Measurements from ENCODE around the gene EXOSC2. TPM values are rescaled to one million over a fixed set of nuclear protein-coding genes. Genes with fewer than 3 reads are reported as not detected.

EXOSC2 gene
- total RNA-seq, 1 donor from 2014 or later, result 17.4 TPM

GRCh38 chr9:130696139-130696650 lies 2.6 kb downstream of the EXOSC2 start:
- no peak for DNase-seq (ENCODE audit: low read depth)

DNA sequence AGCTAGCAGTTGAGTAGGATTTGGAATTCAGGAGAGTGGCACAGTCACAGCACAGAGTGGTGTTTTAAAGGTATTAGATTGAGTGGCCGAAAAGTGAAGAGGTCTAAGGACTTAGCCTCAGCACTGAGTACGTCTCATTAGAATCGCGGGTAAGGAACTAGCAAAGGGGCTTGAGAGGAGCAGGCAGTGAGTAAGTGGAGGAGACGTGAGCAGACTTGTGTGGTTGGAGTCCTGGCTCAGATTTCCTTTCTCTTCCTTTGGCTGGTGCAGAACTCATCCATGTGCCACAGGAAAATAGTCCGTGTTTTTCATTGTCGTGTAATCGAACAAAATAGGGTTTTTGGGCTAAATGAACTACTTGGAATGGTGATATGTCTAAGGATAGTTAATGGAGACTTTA lies 3.4 kb downstream of the EXOSC2 start:
- no peak for DNase-seq (ENCODE audit: low read depth)

- DNase-seq (ENCODE audit: low read depth), result no peak
These were observed 4.9 kb downstream of the EXOSC2 start for GRCh38 chr9:130698514-130698913.

- DNase-seq (ENCODE audit: low read depth), result no peak
These were observed 5.5 kb downstream of the EXOSC2 start for GRCh38 chr9:130699047-130699446.

GRCh38 chr9:130701059-130702022 lies 7.8 kb downstream of the EXOSC2 start:
- peak; percentile 87 for DNase-seq (ENCODE audit: low read depth)

DNA sequence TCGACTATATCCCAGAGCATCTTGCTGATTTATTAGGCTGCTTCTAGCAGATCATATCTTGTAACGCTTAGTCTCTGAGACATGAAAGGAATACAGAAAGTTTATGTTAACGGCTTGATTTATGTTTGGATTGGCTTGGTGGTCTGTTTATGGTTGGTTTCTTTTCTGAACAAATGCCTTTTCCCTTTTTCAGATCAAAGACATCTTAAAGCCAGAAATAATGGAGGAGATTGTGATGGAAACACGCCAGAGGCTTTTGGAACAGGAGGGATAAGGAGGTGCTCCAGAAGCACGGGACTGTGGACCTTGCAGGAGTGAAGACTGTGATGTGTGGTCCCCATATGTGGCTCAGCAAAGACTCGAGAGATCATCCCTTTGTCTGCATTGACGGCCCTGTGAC lies 9.9 kb downstream of the EXOSC2 start:
- no peak for DNase-seq (ENCODE audit: low read depth)

DNA sequence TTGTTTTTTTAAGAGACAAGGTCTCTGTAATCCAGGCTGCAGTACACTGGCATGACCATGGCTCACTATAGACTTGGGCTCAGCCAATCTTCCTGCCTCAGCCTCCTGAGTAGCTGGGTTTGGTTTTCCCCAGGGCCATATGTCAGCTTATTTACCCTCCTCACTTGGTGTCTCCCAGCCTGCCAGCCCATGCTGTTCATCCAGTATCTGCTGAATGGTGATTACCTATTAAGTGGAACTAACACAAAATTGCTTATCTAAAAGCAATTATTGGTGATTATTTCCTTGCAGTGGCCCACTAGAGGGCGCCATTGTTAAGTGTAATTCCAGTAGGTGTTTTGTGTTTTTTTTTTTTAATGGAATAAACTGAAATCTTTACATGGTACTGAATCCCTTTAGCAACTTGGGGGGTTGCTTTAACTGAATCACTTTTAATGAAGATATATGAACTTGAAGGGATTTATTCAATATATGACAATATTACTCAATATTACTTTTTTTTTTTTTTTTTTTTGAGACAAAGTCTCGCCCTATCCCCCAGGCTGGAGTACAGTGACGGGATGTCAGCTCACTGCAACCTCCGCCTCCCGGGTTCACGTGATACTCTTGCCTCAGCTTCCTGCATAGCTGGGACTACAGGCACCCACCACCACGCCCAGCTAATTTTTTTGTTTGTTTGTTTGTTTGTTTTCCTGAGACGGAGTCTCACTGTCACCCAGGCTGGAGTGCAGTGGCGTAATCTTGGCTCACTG lies 13.8 kb downstream of the EXOSC2 start:
- DNase-seq (ENCODE audit: low read depth), result peak; percentile 65

GRCh38 chr9:130710822-130711352 lies 17.3 kb downstream of the EXOSC2 start:
- no peak for DNase-seq (ENCODE audit: low read depth)

DNA sequence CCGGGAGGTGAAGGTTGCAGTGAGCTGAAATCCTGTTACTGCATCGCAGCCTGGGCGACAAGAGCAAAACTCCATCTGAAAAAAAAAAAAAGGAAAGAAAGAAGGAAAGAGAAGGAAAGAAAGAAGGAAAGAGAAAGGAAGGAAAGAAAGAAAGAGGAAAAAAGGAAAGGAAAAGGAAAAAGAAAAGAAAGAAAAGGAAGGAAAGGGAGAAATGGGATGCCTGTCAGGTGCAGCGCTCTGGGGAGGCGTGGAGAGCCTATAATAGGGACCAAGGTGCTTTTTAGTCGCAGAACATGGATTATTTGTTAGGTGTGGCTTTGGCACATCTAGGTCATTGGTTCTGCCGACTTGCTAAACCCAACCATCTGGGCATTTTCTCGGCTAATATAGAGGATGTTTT lies 17.9 kb downstream of the EXOSC2 start:
- DNase-seq (ENCODE audit: low read depth), result no peak

GRCh38 chr9:130712564-130713285 lies 19.1 kb downstream of the EXOSC2 start:
- DNase-seq (ENCODE audit: low read depth), result peak; percentile 99

DNA sequence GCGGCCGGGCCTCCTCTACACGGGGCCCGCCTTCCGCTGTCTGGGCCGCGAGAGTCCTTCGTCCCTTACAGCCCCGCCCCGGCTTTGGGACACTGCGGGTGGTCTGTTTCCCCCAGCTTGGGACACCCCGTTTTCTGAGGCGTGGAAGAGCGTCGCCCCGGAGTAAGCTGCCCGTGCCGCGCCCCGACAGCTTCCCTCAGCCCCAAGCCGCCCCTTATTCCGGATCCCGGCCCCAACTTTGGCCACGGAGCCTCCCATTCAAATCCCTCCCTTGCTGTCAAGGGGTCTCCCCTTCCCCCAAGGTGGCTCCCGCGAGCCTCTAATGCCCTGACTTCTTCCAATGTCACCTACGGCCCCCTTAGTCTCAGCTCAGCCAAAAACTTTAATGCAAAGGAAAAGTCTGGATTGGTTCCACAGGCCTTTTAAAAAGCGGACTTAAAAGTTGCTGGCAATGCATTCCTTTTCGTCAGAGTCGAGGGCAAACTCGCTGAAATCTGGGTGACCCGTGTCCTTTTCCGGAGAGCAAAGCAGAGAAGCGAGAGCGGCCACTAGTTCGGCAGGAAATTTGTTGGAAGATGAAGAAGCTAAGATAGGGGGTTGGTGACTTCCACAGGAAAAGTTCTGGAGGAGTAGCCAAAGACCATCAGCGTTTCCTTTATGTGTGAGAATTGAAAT lies 19.8 kb downstream of the EXOSC2 start:
- peak; percentile 30 for DNase-seq (ENCODE audit: low read depth)

DNA sequence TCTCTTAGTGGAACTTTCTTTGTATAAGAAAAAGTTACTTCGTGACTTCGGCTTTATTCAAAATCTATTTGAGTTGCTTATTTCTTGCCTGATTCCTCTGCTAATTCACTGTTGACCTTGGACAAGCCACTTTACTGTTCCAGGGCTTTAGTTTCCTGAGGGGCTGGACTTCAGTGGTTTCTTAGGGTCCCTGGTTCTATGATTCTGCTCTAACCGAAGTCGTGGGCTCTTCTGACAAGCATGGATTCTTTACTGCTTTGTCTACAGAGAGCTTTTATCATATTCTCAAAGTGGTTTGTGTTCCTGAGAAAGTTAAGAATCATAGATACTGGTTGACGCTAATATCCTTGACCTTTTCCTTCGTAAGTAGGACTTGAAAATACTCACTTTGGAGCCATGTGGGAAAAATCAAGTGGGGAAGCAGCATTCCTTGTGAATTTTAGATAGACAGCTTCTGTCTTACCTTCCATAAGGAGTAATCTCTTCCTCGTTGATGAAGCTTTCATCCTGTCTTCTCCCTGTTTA lies 21.1 kb downstream of the EXOSC2 start:
- no peak for DNase-seq (ENCODE audit: low read depth)

DNA sequence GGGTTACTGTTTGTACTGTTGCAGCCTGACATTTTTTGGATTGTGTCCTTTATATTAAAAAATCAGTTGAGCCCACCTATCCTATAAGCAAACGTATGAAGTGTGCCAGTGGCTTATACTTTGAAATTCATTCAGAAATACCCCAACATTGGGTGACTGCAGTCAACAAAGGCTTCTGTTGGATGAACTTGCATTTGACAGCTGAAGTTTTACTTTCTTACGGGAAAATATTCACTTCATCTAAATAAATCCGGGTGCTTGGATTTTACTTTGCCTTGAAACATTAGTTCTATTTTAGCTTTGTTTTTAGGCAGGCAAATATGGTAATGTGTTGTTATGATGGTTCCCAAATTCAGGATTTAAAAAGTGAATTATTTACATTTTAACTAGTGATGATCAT lies 21.7 kb downstream of the EXOSC2 start:
- DNase-seq (ENCODE audit: low read depth), result no peak

- DNase-seq (ENCODE audit: low read depth), result no peak
These were observed 25.0 kb downstream of the EXOSC2 start for GRCh38 chr9:130718562-130718961.

GRCh38 chr9:130720762-130721161 lies 27.2 kb downstream of the EXOSC2 start:
- DNase-seq (ENCODE audit: low read depth), result no peak

DNA sequence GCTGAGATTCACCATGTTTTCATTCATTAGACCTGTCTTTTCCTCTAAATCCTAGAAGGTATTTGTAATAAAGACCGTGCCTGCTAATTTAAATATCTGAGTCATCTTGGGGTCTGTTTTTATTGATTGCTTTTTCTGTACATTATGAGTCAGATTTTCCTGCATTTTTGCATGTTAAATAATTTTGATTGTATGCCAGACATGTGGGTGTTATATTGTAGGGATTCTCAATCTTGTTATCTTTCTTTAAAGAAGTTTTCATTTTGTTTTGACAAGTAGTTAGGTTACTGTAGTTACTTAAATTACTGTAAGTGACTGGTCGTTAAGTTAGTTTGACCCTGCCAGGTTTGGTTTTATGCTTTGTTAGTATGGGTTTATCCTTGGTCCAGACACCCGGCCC lies 35.1 kb downstream of the EXOSC2 start:
- no peak for DNase-seq (ENCODE audit: low read depth)

GRCh38 chr9:130729145-130729544 lies 35.6 kb downstream of the EXOSC2 start:
- DNase-seq (ENCODE audit: low read depth), result no peak

DNA sequence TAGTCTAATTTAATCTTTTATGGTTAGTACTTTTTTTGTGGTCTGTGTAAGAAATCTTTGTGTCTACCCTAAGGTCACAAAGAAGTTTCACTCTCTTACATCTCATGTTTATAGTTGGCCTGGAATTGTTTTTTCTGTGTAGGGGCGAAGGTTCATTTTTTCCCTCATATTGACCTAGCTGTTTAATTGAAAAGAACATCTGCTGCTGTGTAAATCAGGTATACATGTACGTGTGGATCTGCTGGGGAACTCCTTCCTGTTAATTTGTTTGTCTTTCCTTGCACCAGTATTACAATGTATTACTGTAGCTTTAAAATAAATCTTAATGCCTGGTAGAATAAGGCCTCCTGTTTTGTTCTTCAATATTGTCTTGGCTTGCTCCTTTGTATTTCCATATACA lies 37.8 kb downstream of the EXOSC2 start:
- DNase-seq (ENCODE audit: low read depth), result no peak

GRCh38 chr9:130732136-130732535 lies 38.6 kb downstream of the EXOSC2 start:
- DNase-seq (ENCODE audit: low read depth), result no peak

DNA sequence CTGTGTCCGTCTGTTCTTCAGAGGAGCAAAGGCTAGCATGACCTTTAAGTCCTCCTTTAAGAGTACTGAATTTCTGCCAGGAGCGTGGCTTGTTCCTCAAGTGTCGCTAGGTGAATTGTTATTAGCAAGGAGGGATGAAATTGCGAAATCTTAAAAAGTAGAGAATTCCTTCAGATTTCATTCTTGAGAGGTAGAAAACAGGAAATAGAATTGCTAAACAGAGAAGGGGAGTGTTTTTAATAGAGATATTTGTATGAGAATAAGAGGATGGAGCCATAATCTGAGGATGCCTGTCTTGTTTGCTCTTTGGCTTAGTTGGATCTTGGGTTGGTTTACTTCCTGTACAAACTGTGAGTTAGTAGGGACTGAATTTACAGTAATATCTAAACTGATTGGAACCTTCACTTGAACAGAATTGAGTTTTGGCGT lies 39.2 kb downstream of the EXOSC2 start:
- no peak for DNase-seq (ENCODE audit: low read depth)

Data from myocyte (in vitro differentiated cells).